Renal cortex interstitium (tissue), 11 donors: ENCODE results near the gene CPNE4. TPM values are rescaled to one million over a fixed set of nuclear protein-coding genes. Genes with fewer than 3 reads are reported as not detected.
"Not testable (repeated sequence)": the region's sequence is repeated elsewhere in the genome, so short reads cannot be mapped to it uniquely, and the experiment has no call there.

ENCODE experiments used
- DNase-seq, 11 donors: peaks; one replicate each; pipeline ENCODE4 v3.0.0-alpha.2; 2013; ENCODE audit warnings: low read depth in 9 of 11, low spot score in 4 of 11; ENCODE audit errors: extremely low read depth in 1 of 11
- polyA plus RNA-seq, 3 donors: library from polyadenylated mRNA; unstranded; fragments of 120-200 nt; gene quantifications; one replicate each; pipeline ENCODE4 v1.2.1, GENCODE V29; 2013; ENCODE audit not compliant: insufficient read length in 3 of 3

Gene CPNE4
- polyA plus RNA-seq, 3 donors: 0.29 to 0.50 (median 0.47) TPM

DNA sequence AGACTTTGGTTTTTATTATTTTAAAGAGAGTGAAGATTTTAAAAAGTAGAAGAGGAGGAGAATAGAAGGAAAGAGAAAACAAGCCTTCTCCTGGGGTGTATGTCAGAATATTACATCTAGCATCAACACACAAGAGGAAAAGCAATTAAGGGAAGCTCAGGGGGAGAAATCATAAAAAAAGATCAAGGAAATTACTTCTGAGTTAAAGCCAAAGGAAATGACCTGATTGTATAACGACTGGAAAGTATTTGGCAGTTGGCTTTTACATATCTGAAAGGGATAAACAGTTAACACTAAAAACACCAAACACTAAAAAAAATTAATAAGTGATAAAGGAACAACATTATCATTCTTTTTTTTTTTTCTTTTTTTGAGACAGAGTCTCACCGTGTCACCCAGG, 58.4 kb downstream of the CPNE4 start:
- no peak for DNase-seq

DNA sequence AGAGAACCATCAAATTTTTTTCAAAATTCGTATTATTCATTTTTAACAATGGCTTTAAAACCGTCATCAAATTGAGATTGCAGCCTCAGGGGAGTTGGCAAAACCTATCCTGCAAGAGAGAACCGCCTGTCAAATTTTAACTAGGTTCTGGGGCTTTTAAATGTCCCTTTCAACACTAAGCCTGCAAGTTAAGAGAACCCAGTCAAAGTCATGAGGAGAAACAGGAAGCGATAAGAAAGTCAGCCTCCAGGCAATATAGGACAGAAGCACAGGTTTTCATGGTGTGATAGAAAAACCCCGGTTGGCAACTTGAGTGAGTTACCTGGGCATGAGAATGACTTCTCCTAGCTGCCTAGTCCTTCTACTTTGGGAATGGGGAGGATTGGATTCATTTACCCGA, 59.8 kb downstream of the CPNE4 start:
- DNase-seq: no peak

GRCh38 chr3:131973731-131974130, 61.1 kb downstream of the CPNE4 start:
- no peak for DNase-seq

DNA sequence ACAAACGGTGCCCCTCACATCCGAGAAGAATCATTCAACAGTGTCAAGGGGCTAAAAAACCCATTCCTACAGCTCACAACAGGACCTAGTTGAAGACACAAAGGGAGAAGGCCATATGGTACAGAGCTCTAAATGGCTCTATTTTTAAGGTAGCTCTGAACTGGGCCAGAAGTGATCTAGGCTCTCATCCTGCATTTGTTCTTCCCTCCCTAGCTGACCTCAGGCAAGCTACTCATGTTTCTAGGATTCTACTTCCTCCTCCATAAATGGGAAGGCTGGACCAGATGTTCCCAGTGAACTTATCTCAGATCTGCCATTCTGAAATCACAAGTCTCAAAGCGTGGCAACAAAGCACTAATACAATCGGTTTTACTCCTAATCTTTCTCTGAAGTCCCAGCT, 62.3 kb downstream of the CPNE4 start:
- no peak for DNase-seq

DNA sequence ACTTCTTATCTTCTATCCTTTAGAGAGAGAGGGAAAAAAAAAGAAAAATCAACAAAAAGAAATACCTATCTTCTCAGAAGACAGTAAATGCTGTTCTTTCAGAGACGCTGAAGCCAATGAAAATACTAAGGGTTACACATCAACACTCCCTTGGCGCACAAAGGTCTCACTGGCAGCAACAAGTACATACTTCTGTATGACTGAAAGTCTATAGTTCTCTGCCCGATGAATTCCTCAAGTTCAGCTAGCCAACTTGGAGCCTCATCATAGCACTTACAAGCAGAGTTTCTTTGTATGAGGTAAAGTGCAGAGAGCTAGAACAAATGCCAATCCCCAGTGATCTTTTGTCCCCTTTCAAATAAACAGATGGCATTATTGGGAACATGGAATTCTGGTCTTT, 62.7 kb downstream of the CPNE4 start:
- DNase-seq: no peak

- DNase-seq: not testable (repeated sequence)
Observed at GRCh38 chr3:131963442-131963841, 71.4 kb downstream of the CPNE4 start.

DNA sequence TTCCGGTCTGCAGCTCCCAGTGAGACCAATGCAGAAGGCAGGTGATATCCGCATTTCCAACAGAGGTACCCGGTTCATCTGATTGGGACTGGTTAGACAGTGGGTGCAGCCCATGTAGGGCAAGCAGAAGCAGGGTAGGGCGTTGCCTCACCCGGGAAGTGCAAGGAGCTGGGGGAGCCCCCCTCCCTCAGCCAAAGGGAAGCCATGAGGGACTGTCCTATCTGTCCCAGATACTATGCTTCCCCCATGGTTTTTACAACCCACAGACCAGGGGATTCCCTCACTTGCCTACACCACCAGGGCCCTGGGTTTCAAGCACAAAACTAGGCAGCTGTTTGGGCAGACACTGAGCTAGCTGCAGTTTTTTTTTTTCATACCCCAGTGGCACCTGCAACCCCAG, 71.8 kb downstream of the CPNE4 start:
- DNase-seq: no peak

DNA sequence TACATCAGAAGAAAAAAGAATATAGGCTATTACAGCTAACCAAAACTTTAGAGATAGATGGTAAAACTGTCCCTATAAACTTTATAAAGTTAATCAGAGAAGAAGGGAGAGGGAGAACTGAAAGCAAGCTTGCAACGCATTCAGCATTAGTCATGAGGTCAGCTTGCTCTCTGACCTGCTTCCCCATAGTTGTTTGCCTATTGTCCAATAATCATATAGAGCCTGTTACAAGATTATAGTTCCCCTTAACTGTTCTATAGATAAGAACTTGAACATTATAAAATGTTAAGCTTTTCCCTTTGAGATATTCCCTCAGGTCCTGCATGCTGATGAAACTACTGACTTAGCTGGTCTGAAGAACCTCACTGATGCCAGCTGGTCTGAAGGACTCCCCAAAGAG, 74.5 kb downstream of the CPNE4 start:
- no peak for DNase-seq

- DNase-seq: no peak
Observed at GRCh38 chr3:131957980-131958379, 76.8 kb downstream of the CPNE4 start.

GRCh38 chr3:131957511-131957910, 77.3 kb downstream of the CPNE4 start:
- DNase-seq: no peak

- no peak for DNase-seq
Observed at GRCh38 chr3:131948806-131949205, 86.0 kb downstream of the CPNE4 start.

DNA sequence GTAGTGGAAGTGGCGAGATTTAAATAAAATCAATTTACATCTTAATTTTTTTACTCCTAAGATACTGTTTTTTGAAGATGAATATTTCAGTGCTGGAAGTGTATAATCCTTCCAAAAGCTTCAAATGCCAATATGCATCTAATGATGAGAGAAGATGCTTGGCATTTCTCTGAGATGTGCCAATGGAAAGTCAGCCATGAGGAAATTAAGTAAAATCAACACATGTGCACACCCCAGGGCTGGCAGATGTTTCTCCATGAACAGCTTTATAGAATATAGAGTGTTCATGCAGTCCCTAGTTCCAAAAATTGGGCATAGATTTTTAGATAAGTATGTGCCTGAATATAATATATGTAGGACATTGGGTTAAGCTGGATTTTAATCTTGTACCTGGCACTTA, 90.1 kb downstream of the CPNE4 start:
- DNase-seq: no peak

- no peak for DNase-seq
Observed at GRCh38 chr3:131933665-131934064, 101.1 kb downstream of the CPNE4 start.

GRCh38 chr3:131928593-131928992, 106.2 kb downstream of the CPNE4 start:
- no peak for DNase-seq

DNA sequence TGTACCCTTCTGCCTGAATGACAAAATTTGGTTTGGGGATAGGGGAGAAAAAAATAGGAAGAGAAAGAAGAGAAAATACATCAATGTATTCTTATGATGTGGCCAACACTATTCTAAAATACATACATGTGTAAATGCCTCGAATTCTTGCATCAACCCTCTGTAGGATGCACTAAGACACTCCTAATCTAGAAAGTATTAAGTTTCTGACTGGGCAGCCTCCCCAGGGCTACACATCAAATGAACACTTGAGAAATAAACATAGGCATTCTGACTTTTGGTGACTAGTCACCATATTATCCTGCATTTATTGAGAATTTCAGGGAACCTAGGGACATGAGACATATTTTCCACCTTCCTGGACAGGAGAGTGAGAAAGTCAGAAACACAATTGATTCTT, 109.2 kb downstream of the CPNE4 start:
- DNase-seq: no peak

- DNase-seq: no peak
Observed at GRCh38 chr3:131922356-131922755, 112.5 kb downstream of the CPNE4 start.

DNA sequence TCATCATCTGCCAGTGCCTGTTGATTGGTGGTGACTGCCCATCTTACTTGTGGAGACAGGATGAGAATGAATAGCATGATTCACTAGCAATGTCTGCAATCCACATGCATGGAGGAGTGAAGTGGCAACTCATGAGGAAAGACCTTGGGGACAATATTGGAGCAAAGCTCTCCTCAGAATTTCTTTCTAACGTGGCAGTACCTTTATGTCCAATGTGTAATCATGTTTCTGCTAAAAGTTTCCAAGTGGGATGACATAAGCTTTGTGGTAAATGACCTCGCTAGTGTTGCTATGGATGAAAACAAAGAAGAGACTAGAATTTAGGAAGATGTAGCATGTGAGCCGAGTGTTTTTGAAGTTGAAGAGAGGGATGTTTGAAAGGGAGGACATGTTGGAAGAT, 117.8 kb downstream of the CPNE4 start:
- no peak for DNase-seq

DNA sequence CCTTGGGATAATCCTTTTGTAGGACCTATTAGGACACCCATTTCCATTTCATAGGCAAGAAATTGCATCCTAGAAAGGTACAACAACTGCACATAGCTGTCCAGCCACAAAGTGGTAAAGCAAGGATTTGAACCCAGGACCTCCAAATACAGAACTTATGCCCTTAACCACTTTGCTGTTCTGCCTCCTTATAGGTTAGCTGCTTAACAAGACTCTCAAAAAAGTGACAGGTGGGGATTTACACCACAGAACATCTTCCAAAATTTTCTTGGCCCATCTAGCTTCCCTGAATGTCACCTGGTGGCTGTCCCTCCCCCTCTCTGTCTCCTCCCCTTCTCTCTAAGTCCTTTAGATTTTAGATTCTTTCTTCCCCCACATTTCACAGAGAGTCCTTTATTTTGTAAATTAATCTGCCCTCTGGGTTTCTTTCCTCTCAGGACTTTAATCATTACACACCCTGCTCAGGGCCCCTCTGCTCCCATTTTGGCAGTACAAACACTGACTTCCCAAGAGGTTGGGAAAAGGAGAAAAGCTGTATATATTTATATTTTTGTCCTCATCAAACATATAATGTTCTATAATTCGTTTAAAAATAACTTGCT, 120.6 kb downstream of the CPNE4 start:
- no peak for DNase-seq

- no peak for DNase-seq
Observed at GRCh38 chr3:131912255-131912654, 122.6 kb downstream of the CPNE4 start.

DNA sequence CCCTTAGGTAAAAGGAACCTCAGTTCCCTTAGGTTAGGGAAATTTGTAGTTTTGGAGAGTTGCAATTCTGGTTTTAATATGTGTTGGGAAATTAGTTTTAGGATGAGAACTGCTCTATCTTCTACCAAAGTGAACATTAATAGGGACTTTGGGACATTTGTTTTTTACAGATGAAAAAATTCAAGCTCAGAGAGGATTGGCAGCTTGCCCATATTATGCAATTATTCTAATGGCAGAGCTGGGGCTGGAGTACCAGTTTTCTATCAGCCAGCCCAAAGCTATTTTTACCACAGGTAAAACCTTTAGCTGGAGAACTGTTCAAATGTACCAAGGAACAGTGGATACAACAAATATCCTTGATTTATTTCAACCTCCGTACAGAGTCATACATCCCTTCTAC, 127.0 kb downstream of the CPNE4 start:
- DNase-seq: no peak

DNA sequence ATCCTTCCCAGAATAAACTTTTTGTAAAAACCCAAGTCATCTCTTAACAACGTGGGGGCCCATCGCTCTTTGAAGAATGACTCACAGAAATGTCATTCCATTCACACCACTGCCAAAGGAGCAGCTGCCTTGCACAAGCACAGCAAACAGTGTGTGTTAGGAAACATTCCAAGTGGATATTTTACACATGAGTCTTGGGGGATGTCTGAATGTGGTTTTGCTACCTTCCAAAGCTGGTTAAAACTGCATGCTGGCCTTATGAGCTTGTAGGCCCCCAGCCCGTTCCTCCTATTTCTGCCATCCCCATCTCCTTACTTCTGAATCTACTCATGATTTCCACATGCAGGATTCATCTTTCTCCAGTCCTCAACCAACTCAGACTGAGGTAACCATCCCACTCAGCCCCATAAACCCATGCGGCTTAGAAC, 130.8 kb downstream of the CPNE4 start:
- no peak for DNase-seq

GRCh38 chr3:131901686-131902085, 133.1 kb downstream of the CPNE4 start:
- DNase-seq: no peak
